Measurements from ENCODE around the gene RHOF.
A peak's percentile ranks its signal among the peaks of the same experiment; 100 is the strongest.

DNA sequence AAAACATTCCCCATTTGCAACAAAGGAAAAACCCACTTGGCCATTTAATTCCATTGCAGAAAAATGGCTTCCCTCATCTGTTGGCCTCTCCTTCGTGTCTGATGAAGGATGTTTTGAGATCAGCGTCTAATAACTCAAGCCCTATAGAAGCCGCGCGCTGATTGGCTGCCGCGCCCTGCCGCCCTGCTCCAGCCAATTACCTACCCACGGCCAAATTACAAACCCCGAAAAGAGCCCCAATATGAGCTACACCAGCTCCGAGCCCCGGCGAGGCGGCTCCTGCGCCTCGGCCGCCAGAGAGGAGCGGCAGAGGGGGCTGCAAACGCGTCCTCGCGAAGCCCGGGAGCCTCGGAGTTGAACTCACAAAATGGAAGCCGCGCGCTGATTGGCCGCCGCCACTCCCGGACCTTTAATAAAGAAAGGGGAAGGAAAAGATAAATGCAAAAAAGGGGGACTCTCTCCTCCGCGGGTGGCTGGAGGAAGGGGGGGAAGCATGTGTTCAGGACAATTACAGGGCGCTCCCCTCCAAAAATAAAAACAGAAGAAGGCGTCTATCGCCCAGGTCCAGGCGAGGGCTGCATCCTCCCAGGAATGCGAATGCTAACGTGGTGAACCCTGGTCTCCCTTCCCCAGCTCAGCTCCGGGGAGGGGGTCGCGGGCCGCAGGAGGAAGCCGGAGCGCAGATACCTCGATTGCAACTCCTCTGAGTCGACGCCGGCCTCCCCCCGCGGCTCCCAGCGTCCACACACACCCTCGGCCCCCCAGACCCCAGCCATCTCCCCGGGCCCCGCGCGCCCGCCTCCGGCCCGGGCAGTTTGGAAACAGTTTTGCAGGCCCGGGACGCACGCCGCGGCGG lies 9.6 kb upstream of the RHOF start:
- TF ChIP-seq POLR2A (IDR thresholded peaks at IDR 0.05) = peak; percentile 93 to 97
- TF ChIP-seq CTCF (IDR thresholded peaks at IDR 0.05) = peak in 1 of 4 experiments; percentile 13
